Measurements from ENCODE around the gene CNGA2. TPM values are rescaled to one million over a fixed set of nuclear protein-coding genes. Genes with fewer than 3 reads are reported as not detected.

The CNGA2 gene
- total and polyA plus RNA-seq, 9 of the 15 experiments (the other 6 are each of a cell fraction or from before 2014, with no cell fraction given): not detected

DNA sequence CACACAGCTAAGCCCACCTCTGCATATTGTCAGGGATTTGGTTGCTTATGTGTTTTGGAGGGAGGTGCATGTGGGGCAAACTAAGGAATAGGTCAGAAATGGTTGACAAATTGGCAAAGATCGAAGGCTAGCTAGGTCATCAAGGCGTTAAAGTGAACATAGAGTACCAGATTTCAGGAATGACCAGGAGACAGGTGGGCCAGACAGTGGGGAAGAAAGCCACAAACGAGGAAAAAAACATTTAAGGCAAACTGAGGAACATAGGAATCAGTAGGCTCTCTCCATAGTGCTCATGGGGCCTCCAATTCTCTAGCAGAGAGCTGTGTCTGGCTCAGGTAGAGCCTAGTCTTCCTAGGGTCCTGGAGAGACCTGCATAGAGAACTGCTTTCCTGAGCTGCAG, 57.4 kb downstream of the CNGA2 start:
- H3K4me2 ChIP-seq (ENCODE audit: insufficient read depth, low read length): no peak overlapping the region
- H3K27me3 ChIP-seq (ENCODE audit: control insufficient read depth in 2 of 2, insufficient read depth in 2 of 2, low read length in 2 of 2): peaks cover 0 to 11% of the 10 kb centered on the region in 2 experiments; a peak in 1 of 5 replicates
- FAIRE-seq (no peak), DNase-seq (ENCODE audit: extremely low read depth in 1 of 4, low spot score in 3 of 4) (no peak), ATAC-seq (no peak)
- intact Hi-C loops (cut with micrococcal nuclease) (no loop called here), in situ Hi-C loops (cut with MboI) (no loop called here)
- no peak overlapping the region for H3K4me3 ChIP-seq
- no peaks in the 10 kb centered on the region for H3K36me3 ChIP-seq (ENCODE audit: control insufficient read depth, insufficient read depth, low read length)
- H4K20me1 ChIP-seq (replicated peaks; ENCODE audit: control insufficient read depth, insufficient read depth, low read length): no peaks in the 10 kb centered on the region
- H3K9me1 ChIP-seq (ENCODE audit: control insufficient read depth, insufficient read depth, low read length): no peaks in the 10 kb centered on the region
- H3K27ac ChIP-seq (ENCODE audit: extremely low read depth, low read depth, low read length): no peak overlapping the region
- ChIA-PET CTCF (ENCODE audit: low intra/inter-chr PET ratio) (no interaction called here), POLR2A (interaction anchor here (0.8 to 1.4 kb wide), 3 partner anchors 10 to 34 kb away, joined by 3 read pairs; no protein-coding TSS in a partner anchor)
- H3K79me2 ChIP-seq (ENCODE audit: control insufficient read depth, insufficient read depth, low read length): no peaks in the 10 kb centered on the region
- H2AFZ ChIP-seq (ENCODE audit: low read depth, low read length): no peak overlapping the region
- 6% methylated on average over 2 of the region's 3 CpGs for WGBS (ENCODE audit: insufficient coverage, low coverage, missing lambda C conversion rate)
- H3K9ac ChIP-seq (ENCODE audit: insufficient read depth in 1 of 2, low read depth in 2 of 2, low read length in 2 of 2): no peak overlapping the region
- H3K4me1 ChIP-seq (replicated peaks in 1 of 2; ENCODE audit: control insufficient read depth in 2 of 2, insufficient read depth in 2 of 2, low read length in 2 of 2): no peaks in the 10 kb centered on the region
- TF ChIP-seq NFE2 (IDR thresholded peaks at IDR 0.05; ENCODE audit: low read depth) (no peak), ZNF695 (CRISPR knock-in tag; IDR thresholded peaks at IDR 0.05) (no peak), VEZF1 (CRISPR knock-in tag; IDR thresholded peaks at IDR 0.05) (no peak), ZNF639 (CRISPR knock-in tag; conservative IDR thresholded peaks at IDR 0.05 in 1 of 2, IDR thresholded peaks at IDR 0.05 in 1 of 2) (no peak), ZNF23 (CRISPR knock-in tag; IDR thresholded peaks at IDR 0.05) (no peak), ZBTB1 (CRISPR knock-in tag; IDR thresholded peaks at IDR 0.05; ENCODE audit: borderline replicate concordance, low read depth) (no peak), HDAC2 (IDR thresholded peaks at IDR 0.05) (no peak), CCAR2 (IDR thresholded peaks at IDR 0.05; ENCODE audit: low read depth, low read length) (no peak), RUNX1 (IDR thresholded peaks at IDR 0.05; ENCODE audit: low read depth) (no peak), RNF2 (IDR thresholded peaks at IDR 0.05) (no peak), E4F1 (CRISPR knock-in tag; IDR thresholded peaks at IDR 0.05; ENCODE audit: borderline replicate concordance) (no peak), ZNF224 (CRISPR knock-in tag; IDR thresholded peaks at IDR 0.05) (no peak), CBX1 (IDR thresholded peaks at IDR 0.05; ENCODE audit: low read depth) (no peak), NEUROD1 (IDR thresholded peaks at IDR 0.05; ENCODE audit: borderline replicate concordance, low read depth, low read length, partially characterized antibody) (no peak), SMAD1 (IDR thresholded peaks at IDR 0.05; ENCODE audit: low read depth, low read length, partially characterized antibody) (no peak)
- no TSS peak for BruUV-seq (replicated peaks)
- H3K9me3 ChIP-seq (replicated peaks; ENCODE audit: control insufficient read depth, insufficient read depth, low read depth, low read length): no peaks in the 10 kb centered on the region

All from K562 (cell line).